OCI-M1 (cell line): ENCODE data around the gene XPA.
"Not testable (repeated sequence)": the region's sequence is repeated elsewhere in the genome, so short reads cannot be mapped to it uniquely, and the experiment has no call there.

ENCODE experiments used
- DNase-seq: peaks from one replicate; lab custom pipeline; 2025; lab: John Stamatoyannopoulos, UW

Gene XPA

DNA sequence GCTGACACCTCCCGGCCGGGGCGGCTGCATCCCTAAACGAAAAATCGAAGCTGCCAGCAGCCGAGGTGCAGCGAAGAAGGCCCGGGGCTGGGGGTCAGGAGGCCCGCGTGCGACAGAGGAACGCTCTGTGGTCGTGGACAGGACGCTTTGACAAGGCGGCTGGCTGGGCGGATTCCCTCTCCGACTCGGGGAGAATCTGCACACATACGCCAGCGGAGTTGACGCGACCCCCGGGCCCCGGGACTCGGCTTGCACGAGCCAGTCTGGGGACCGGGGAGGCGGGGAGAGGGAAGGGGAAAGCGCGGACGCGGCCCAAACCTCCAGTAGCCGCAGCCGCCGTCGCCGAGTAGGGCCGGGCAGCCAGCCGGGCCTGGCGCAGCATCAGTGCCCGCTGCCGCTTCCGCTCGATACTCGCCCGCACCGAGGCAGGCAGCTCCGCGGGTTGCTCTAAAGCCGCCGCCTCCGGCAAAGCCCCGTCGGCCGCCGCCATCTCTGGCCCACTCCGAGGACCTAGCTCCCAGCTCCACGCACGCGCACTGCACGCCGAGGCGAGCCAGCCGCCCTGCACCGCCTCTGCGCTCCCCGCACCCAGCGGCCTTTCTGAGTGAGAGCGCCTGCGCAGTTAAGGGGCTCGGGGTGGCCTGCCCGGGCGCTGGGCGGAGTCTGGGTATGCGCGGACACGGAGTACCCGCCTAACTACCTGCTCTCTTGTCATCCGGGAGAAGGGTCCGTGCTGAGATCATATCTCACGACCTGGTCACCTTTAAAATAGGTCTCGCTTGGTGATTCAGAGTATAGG lies at the start of gene XPA:
Gene XPA (minus strand): TSS at position 538 of the 799 bp plus-strand sequence. CDS start 48 bp downstream, at position 490.
- DNase-seq, result peak; percentile 96

DNA sequence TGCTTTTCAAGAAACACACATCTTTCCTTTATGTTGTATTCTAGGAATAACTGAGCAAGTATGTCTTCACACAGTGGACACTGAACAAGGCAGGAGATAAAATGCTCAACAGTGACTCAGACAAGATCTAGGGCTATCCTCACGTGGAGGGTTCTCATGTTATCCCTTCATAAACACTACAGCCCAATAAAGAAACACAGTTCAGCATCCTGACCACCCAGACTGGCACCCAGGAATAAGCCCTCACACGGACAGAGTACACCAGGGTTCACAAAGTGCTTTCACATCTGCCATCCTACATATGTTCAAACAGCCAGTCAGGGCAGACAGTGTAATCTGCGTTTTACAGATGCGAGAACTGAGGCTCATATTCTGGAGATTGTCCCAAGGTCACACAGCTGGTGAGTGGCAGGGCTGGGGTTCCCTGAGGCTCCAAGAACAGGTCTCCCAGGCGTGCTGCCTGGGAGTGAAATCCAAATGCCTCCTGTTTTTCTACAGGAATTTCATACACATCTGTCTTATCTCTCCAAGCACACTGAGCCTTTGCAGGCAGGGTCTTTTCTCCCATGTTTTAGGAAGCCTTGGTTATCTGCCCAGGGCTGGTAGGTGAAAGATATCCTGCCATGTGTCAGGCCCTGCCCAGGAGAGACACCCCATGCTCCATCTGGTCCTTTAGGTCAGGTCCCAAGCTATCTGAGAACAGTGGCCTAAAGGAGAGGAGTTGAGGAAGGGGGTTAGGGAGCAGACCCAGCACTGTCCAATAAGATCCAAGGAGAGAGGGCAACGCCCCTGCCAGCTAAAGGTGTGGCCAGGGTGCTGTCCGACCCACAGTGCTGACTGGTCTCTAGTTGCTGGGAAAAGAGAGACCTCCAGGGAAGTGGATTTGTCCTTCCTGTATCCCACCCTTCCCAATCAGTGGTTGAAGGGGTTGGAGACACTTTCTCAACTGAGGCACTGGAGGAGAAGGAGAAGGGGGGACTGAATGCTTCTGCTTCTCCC lies 47.9 kb upstream of the XPA start:
- DNase-seq, result no peak

DNA sequence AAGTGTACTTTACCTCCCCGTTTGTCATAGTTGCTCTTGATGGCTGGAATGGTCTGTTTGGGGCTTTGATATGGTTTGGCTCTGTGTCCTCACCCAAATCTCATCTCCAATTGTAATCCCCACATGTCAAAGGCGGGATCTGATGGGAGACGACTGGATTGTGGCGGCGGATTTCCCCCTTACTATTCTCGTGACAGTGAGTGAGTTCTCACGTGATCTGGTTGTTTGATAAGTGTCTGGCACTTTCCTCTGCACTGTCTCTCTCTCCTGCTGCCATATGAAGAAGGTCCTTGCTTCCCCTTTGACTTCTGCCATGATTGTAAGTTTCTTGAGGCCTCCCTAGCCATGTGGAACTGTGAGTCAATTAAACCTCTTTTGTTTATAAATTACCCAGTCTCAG lies 46.9 kb upstream of the XPA start:
- not testable (repeated sequence) for DNase-seq

DNA sequence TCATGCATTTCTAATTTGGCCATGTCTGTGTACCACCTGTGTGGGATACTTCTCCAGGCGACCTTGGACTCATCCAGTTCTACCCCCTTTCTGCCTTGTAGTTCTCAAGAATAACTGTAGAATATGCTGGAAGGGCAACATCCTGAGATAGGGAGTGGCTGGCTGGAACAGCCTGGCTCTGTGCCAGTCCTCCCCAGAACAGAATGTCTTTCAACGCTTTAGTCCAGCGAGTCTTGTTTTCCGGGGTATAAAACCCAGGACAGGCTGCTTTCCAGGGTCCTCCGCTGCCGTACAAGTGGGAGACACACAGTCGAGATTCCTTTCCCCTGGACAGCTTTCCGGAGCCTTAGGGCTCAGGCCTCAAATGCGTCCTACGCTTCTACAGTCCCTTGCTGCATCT lies 45.4 kb upstream of the XPA start:
- no peak for DNase-seq

DNA sequence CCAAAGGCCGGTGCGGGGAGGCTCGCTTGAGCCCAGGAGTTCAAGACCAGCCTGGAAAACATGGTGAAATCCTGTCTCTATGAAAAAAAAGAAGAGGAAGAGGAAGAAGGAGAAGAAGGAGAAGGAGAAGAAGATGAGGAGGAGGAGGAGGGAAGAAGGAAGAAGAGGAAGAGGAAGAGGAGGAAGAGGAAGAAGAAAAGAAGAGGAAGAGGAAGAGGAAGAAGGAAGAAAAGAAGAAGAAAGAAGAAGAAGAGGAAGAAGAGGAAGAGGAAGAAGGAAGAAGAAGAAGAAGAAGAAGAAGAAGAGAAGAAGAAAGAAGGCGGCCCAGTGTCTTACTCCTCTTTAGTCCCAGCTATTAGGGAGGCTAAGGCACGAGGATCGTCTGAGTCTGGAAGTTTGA lies 44.8 kb upstream of the XPA start:
- DNase-seq, result no peak

DNA sequence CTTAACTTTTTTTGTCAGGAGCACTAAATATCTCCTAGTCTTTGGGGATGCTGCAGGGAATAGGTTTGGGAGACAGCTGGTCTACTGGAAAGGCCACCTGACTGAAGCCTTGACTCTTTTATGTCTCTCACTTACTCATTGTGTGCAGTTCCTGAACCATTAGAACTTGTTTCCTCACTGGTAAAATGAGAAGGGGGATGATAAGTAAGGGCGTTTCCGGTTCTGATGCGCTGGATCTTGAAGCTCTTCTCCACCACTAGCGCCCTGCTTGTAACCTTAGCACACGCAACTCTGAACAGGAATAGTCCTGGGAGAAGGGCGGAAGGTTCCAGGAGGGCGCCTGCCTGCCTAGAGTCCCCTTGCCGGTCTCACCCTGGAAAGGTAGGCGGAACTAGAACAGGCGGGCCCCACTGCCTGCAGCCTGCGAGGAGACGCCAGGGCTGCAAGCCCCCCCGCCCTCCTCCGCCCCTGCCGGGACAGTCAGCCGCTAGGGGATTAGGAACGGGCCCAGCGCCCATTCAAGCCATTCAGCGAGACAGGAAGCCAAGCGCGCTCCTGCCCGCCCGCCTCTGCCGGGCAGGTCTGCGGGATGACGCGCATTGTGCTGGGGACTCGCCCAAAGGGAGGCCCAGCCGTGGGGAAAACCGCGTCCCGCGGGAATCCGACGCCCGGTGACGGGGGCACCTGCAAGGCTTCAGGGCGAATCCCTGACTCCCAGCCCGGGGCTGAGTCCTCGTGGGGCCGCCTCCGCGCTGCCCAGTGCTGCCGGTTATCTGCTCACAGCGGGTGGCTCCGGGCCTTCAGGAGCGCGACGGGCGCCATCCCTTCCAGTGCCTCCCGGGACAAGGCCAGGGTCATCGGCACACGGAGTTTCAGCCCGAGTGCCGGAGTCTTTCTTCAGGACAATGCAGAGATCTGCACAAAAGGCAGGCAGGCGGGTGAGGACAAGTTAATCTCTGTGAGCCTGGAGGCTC lies 44.0 kb upstream of the XPA start:
- DNase-seq, result no peak

DNA sequence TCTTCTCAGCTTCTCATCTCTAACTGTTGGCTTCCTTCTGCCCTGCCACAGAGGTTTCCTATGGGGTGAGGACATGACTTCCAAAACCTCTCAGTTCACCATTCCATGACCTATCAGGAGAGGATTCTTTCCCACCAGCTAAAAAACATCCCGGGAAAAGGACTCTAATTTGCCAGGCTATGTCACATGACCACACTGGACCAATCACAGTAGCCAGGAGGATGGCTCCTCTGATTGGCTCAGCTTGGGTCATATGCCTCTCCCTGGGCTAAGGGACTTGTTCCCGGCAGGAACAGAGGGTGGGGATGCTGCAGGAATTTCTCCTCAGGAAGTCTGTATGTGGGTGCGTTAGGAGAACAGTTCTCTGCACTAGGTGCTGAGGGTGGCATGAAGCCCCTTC lies 40.3 kb upstream of the XPA start:
- DNase-seq, result peak; percentile 49

DNA sequence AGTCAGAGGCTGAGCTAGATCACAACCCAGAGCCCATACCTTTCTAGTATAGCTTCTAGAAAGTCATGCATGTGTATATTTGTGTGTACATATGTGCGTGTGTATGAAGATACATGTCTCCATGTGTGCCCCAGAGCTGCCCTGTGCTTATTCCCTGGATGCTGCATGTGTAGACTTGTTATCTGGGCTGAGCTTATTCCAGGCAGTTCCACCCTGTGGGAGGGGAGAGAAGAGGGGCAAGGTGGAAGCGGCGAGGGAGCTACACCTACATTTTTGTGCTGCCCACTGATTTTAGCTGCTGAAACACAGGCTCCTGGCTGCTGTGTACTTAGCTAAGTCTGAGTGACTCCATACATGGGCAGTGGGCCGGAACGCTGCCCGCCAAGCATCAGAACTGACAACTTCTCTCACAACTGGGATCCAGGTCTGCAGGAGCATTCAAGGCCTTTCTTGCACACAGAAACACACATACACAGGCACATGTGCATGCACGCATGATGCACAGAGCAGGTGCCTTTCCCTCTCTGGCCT lies 38.0 kb upstream of the XPA start:
- no peak for DNase-seq

DNA sequence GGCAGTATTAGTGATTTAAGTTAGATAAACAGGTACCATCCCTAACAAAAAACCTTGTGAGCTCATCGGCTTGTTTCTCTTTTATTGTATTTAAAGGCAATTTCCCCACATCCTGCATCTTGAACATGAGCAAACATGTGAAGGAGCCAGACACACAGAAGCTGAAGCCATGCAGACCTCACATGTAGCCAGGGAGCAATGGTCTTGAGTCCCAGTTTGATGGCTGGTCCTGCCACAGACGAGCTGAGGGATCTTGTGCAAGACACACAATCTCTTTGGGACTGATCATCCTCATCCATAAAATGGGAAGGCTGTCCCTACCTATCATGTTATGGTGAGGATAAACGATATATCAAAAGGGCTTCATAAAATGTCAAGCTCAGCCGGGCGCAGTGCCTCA lies 29.6 kb upstream of the XPA start:
- no peak for DNase-seq

DNA sequence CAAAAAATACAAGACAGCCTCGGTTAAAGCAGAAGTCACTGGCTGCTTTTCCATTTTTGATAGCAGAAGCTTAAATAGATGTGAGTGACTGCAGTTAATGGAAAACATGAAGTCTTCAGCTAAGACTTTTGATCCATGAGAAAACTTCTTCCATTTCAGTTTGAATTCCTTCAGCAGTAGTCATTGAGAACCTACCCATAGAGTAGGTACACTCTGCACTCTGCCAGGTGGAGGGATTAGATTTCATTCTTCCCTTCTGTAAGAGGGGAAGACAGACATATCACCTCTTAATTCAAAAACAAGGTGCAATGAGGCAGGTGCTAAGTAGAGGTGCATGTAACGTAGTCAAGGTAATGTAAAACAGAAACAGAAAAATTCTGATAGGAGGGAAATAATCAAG lies 26.7 kb upstream of the XPA start:
- no peak for DNase-seq

DNA sequence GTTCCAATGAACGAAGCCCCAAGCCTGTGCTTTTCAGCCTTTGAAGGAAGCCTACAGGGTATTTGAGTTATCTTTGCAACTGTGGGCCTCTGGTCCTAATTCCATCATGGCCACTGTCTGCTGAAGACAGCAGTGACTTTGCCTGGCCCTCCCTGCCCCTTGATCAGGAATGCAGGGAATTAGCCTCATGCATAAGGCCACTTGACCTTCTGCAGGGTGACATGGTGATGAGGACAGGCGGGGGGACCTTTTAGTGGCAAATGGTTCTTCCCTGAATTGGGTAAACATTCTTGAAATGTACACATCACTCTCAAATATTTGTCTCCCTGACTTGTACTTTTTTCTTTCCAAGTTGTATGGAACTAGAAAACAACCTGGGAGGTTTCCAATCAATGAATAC lies 25.2 kb upstream of the XPA start:
- no peak for DNase-seq

DNA sequence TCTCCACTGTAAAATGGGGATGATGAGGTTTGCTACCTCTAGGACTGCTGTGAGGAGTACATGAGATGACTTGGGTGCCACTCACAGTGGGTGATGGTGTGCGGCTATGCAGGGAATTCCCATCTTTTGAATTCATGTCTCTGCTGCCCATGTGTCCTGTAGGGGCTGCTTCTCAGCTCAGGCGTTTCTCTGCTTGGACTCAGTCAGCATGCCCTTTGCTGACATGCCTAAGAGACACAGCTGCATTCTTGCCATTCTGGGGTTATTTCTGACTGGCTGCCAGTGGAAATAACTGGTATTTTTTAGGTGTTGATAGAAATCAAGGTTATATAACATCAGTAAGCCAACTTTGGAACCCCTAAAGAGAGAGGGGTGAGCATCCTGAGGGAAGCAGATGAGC lies 24.3 kb upstream of the XPA start:
- DNase-seq, result no peak

DNA sequence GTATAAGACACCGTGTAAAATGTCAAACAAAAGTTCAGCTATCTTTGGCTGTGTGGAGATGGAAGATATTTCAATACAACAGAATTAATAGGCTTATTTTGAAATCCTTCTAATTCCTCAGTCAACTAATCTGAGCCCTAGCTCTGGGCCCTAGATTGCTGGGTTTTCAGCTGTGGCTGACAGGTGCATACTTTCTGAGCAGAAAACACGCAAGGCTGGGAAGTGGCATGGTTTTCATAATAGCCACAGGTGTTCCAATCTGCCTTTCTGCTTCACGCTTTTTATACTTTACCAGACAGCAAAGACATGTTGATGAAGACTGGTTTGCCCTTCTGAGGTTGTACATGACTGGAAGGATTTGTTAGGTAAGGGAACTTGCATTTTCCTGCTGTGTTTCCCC lies 20.7 kb upstream of the XPA start:
- no peak for DNase-seq

DNA sequence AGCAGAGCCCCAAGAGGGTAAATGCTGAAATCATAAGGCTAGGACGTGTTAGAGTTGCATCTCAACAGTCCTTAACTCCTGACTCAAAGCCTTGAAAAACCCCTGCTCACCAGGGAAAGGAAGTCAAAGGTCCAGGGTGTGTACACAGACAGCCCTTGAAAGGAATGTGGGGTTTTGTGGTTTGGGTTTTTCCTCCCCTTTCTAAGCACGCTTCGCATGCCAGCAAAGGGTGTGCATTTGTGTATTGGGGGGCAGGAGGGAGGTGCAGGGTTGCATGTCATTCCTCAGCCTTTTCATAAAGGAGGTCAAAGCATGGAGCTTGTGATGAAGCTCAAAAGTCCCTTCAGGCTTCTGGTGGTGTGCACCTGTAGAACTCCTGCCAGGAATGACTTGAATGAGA lies 17.3 kb upstream of the XPA start:
- DNase-seq, result no peak

DNA sequence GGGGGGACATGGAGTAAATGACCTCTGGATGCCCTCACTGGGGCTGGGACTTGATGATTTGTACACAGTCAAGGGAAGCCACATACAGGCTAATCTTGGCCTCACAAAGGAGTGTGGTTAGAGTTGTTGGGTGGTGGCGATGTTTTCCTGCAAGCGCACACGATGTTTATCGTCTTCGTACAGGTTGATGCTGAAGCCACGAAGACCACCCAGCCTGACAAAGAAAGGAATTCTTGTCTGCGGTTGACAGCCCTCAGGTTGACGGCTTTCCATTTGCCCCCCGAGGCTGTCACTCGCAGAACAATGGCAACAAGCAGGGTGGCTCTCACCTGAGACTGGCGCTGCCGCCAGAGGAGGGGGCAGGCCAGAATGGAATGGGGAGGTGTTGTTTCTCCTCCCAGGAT lies 14.1 kb upstream of the XPA start:
- DNase-seq, result peak; percentile 49

DNA sequence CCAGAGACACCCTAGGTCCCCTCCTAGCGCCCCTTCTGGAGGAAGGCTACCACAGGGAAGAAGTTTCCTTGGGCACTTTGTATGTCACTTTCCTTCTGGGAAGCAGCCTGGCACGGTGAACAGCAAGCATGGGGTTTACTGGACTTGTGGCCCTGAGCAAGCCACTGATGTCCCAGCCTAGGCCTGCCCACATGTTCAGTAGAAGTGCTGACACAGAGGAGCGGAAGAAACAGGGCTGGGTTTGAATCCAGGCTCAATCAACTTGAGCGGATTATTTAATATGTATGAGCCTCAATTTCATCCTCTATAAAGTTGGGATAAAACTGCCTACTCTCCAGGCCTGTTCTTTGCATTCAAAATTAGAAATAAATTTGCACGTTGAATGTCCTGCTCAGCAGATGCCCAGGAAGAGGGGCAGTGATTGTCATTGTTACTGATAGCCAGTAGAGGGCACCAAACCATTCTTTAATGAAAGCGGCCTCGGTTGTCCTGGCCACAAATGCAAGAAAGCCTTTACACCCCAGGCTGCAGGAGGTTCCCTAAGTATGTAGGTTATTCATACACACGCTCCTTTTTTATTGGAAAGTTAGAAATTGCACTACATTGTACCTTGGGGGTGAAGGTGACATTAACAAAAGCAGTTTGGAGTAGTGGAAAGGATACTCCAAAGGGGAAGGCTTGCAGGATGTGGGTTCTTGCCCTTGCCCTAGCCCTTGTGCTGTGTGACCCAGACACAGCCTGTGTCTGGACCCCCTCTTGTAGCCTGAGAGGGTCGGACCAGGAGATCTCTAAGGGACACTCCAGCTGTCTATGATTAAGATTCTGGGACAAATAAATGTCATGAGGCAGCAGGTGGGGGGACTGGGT lies 13.4 kb upstream of the XPA start:
- peak; percentile 82 for DNase-seq

DNA sequence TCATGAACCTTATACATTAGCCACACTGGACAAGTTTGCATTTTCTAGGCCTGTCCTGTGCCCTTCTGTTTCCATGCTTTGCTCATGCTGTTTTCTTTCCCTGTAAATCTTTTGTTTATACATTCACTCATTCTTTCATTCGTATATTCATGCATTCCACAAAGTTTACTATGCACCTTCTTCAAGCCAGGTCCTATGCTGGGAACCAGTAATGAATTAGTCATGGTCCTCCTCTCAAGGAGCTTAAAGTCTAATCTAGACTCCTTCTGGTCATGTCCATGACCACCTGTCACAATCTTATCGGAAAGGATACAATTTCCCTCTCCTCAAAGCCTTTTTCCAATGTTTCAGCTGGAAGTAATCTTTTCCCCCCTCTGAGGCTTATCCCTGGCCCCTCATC lies 9.1 kb upstream of the XPA start:
- DNase-seq, result no peak

DNA sequence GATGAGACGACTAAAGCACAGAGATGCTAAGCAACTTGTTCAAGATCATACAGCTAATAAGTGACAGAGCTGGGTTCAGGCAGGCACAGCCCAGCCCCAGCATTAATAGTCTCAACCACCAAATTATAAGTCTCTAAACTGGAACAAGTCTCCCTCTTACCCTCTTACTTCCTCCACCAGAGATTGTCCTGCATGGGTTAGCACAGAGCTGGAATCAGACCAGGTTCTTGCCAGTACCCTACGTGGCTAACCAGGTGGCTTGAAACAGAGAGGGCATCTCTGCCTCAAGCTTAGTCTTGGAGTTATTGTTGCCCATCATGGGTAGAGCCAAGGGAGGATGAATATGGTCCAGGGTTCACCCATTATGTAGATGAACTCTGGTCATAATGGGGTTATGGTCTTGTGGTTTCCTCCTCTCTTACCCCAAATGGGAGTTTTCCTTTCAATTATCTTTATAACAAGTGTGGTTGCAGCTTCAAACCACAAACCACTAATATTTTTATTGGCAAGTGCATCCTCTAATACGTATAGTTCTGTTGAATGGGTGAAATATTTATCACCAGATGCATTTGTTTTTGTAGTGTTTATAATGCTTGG lies 8.3 kb upstream of the XPA start:
- DNase-seq, result peak; percentile 3

DNA sequence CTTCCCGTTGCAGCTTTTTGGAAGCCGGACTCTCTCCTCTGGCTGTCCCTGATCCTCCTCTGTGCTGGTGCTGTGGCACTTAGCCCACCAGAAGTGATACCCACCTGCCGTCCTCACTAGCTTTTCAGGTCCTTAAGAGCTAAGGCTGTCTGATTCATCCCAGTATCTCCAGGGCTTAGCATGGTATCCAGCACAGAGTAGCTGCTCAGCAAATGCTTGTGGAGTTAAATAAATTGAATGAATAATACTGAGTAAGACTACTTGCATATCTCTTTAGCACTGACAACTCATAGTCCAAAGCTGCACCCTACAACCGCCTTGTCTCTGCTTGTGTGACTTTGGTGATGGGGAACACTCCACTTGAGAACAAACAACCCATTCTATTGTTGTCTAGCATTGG lies 7.7 kb upstream of the XPA start:
- DNase-seq, result no peak

DNA sequence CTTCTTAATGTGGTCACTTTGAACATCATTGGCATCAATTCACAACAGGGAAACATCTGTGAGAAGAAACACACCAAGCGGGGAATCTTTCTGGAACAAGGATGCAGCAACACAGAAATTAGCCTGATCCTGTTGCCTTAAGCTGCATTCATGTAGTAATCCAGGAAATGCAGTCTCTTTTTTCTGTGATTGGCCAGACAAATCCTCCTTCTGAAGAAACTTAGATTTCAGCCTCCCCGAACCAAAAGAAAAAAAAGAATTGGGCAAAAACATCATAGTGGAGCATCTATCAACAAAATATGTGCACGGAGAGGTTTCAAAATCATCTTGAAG lies 7.2 kb upstream of the XPA start:
- DNase-seq, result no peak
